Suprapubic skin (tissue), 4 donors: ENCODE measurements around the gene ABCF2.

ENCODE experiments used
- CTCF ChIP-seq, 2 donors: fragments of 200-600 bp in 1 of 2; fragments of 450-650 bp in 1 of 2; sonication (generic) in 1 of 2; IDR thresholded peaks; one replicate each; pipeline ENCODE4 v1.5.1; 2016 to 2019; ENCODE audit warnings: antibody characterized with exemption in 2 of 2, mild to moderate bottlenecking in 1 of 2, moderate library complexity in 1 of 2
- EP300 ChIP-seq: sonication (generic); formaldehyde crosslinking; IDR thresholded peaks from one replicate; pipeline ENCODE4 v1.6.1; 2017; ENCODE audit warnings: antibody characterized with exemption
- POLR2A ChIP-seq, 2 donors: fragments of 450-650 bp; IDR thresholded peaks; one replicate each; pipeline ENCODE4 v1.6.1; 2017; ENCODE audit warnings: antibody characterized with exemption in 2 of 2, mild to moderate bottlenecking in 2 of 2, moderate library complexity in 2 of 2
- POLR2AphosphoS5 ChIP-seq, 3 donors: sonication (generic); formaldehyde crosslinking; IDR thresholded peaks; one replicate each; pipeline ENCODE4 v1.6.1; 2017; ENCODE audit warnings: antibody characterized with exemption in 3 of 3

DNA sequence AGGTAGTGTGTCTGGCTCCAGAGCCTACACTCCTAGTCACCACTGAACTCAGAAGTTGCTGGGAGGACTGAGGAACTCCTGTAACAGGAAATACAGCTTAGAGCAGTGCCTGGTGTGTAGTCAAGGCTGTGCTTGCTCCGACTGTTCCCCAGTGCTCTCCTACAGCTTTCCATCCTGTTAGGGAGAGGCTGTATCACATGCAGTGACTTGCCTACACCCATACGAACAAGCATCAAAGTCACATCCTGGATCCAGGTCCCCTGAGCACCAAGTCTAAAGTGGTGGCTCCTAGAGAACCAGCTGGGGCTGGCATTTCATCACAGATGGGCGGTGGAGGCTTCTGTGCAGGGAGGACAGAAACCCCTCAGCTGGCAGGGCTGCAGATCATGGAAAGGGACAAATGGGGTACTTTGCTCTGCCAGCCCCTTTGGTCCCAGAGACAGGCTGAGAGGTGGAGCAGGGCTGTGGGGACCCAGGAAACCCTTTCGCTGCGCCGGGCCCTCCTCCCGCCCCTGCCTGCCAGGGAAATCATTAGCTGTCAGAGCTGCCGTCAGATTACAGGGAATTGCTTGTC, 47.6 kb downstream of the ABCF2 start:
- TF ChIP-seq CTCF (IDR thresholded peaks at IDR 0.05) (no peak), POLR2A (IDR thresholded peaks at IDR 0.05) (no peak), EP300 (no peak), POLR2AphosphoS5 (IDR thresholded peaks at IDR 0.05) (no peak)
